AG09309 (cell line): ENCODE data around the gene HECW1.

ENCODE experiments used
- DNase-seq: peaks from one replicate; pipeline ENCODE4 v3.0.0-alpha.2; 2010; ENCODE audit warnings: low read depth
- H3K4me3 ChIP-seq: 2 replicates; pipeline ENCODE4 v1.5.1; 2011; ENCODE audit warnings: mild to moderate bottlenecking, low read depth, low read length, moderate library complexity; ENCODE audit not compliant: control insufficient read depth
- CTCF ChIP-seq: IDR thresholded peaks from 2 replicates; pipeline ENCODE4 v1.5.1; 2011; ENCODE audit warnings: mild to moderate bottlenecking, low read depth, low read length, inconsistent platforms; ENCODE audit not compliant: insufficient read depth, control insufficient read depth; ENCODE audit errors: missing control alignments

HECW1 gene

GRCh38 chr7:43396187-43396740 is 283.8 kb downstream of the HECW1 start:
- no peak overlapping the region for H3K4me3 ChIP-seq

GRCh38 chr7:43398831-43399230 is 286.4 kb downstream of the HECW1 start:
- no peak for TF ChIP-seq CTCF
- H3K4me3 ChIP-seq: no peak overlapping the region
- DNase-seq: no peak

More at GRCh38 chr7:43396187-43396740, 283.8 kb downstream of the HECW1 start:
- TF ChIP-seq CTCF: no peak
- no peak for DNase-seq

GRCh38 chr7:43405948-43406347 is 293.5 kb downstream of the HECW1 start:
- no peak overlapping the region for H3K4me3 ChIP-seq
- TF ChIP-seq CTCF: no peak
- no peak for DNase-seq

GRCh38 chr7:43406961-43407360 is 294.5 kb downstream of the HECW1 start:
- TF ChIP-seq CTCF: no peak
- no peak overlapping the region for H3K4me3 ChIP-seq
- no peak for DNase-seq

- DNase-seq: no peak
- no peak for TF ChIP-seq CTCF
- no peak overlapping the region for H3K4me3 ChIP-seq
These were observed 296.5 kb downstream of the HECW1 start for GRCh38 chr7:43408981-43409380.

- TF ChIP-seq CTCF: no peak
- no peak overlapping the region for H3K4me3 ChIP-seq
- DNase-seq: no peak
These were observed 305.0 kb downstream of the HECW1 start for GRCh38 chr7:43417455-43417854.

- TF ChIP-seq CTCF: no peak
- no peak for DNase-seq
- H3K4me3 ChIP-seq: no peak overlapping the region
These were observed 318.0 kb downstream of the HECW1 start for GRCh38 chr7:43430411-43430810.
